Prostate gland (tissue), 2 donors: ENCODE results near the gene GDF11. TPM values are rescaled to one million over a fixed set of nuclear protein-coding genes. Genes with fewer than 3 reads are reported as not detected.

Experiments used
- DNase-seq: peaks from one replicate; pipeline ENCODE4 v3.0.0-alpha.2; 2019; ENCODE audit warnings: low spot score
- H3K27ac ChIP-seq, 2 donors: fragments of 200-600 bp; sonication (generic); 2 replicates each; pipeline ENCODE4 v1.5.1; 2017 to 2019
- H3K27me3 ChIP-seq: fragments of 200-600 bp; sonication (generic); replicated peaks from 2 replicates; pipeline ENCODE4 v1.5.1; 2019; ENCODE audit not compliant: insufficient read depth
- H3K36me3 ChIP-seq, 2 donors: fragments of 200-600 bp; sonication (generic); 1 replicate in 1 of 2; 2 replicates in 1 of 2; pipeline versions ENCODE4 v1.5.1 to v1.8.1; 2017 to 2019
- H3K4me1 ChIP-seq: fragments of 200-600 bp; sonication (generic); replicated peaks from 2 replicates; pipeline ENCODE4 v1.5.1; 2019
- H3K4me3 ChIP-seq, 2 donors: fragments of 200-600 bp; sonication (generic); 2 replicates each; pipeline ENCODE4 v1.5.1; 2017 to 2019
- H3K9me3 ChIP-seq: fragments of 200-600 bp; sonication (generic); 2 replicates; pipeline ENCODE4 v1.5.1; 2017
- POLR2A ChIP-seq: fragments of 450-650 bp; IDR thresholded peaks from one replicate; pipeline ENCODE4 v1.6.1; 2016; ENCODE audit warnings: antibody characterized with exemption, mild to moderate bottlenecking
- POLR2AphosphoS5 ChIP-seq: sonication (generic); formaldehyde crosslinking; IDR thresholded peaks from one replicate; pipeline ENCODE4 v1.6.1; 2017; ENCODE audit warnings: antibody characterized with exemption
- WGBS: methylation state at CpG from one replicate; pipeline ENCODE4 v1.1.5; 2018; 5-methylcytosine and 5-hydroxymethylcytosine counted together
- intact Hi-C: fragments of 100-400 bp; cut with DNase I; formaldehyde crosslinking; loops from one replicate; pipeline ENCODE4 v1.14.2; 2022
- total RNA-seq, 2 donors: library from RNA; depleted of rRNA; stranded (reverse); fragments of >200 nt; gene quantifications; one replicate each; pipeline ENCODE4 v1.1.0, GENCODE V29; 2016
- TF ChIP-seq, protein P1 (sequence below), 4 experiments: fragments of 200-600 bp in 2 of 4; fragments of 450-650 bp in 2 of 4; sonication (generic) in 2 of 4; IDR thresholded peaks; 1 replicate in 3 of 4; 2 replicates in 1 of 4; pipeline ENCODE4 v1.5.1; 2016 to 2019; ENCODE audit warnings: antibody characterized with exemption in 4 of 4, mild to moderate bottlenecking in 2 of 4, moderate library complexity in 2 of 4

The GDF11 gene
- total RNA-seq, 2 donors from 2014 or later, result 4.1 to 10.3 TPM

DNA sequence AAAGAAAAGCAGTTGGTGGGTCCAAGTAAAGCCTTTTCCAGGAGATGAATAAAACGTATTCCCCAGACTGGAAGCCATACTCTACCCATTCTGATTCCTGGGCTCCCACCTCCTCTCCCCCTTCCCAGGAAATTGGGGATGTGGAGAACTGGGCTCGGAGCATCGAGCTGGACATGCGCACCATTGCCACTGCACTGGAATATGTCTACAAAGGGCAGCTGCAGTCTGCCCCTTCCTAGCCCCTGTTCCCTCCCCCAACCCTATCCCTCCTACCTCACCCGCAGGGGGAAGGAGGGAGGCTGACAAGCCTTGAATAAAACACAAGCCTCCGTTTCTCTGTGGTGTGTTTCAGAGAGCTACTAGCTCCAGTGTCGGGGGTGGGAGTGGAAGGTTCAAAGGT, 23.6 kb upstream of the GDF11 start:
- H3K27ac ChIP-seq, result peak overlapping the region; percentile 28 to 40
- intact Hi-C loops, result no loop called here
- H3K36me3 ChIP-seq, result no peaks in the 10 kb centered on the region
- no peak overlapping the region for H3K4me3 ChIP-seq
- peaks cover 12% of the 10 kb centered on the region for H3K4me1 ChIP-seq
- no peaks in the 10 kb centered on the region for H3K27me3 ChIP-seq
- 77% methylated on average over 7 of the region's 7 CpGs for WGBS
- TF ChIP-seq, protein P1, sequence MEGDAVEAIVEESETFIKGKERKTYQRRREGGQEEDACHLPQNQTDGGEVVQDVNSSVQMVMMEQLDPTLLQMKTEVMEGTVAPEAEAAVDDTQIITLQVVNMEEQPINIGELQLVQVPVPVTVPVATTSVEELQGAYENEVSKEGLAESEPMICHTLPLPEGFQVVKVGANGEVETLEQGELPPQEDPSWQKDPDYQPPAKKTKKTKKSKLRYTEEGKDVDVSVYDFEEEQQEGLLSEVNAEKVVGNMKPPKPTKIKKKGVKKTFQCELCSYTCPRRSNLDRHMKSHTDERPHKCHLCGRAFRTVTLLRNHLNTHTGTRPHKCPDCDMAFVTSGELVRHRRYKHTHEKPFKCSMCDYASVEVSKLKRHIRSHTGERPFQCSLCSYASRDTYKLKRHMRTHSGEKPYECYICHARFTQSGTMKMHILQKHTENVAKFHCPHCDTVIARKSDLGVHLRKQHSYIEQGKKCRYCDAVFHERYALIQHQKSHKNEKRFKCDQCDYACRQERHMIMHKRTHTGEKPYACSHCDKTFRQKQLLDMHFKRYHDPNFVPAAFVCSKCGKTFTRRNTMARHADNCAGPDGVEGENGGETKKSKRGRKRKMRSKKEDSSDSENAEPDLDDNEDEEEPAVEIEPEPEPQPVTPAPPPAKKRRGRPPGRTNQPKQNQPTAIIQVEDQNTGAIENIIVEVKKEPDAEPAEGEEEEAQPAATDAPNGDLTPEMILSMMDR (IDR thresholded peaks at IDR 0.05), result no peak
- no peak for TF ChIP-seq POLR2AphosphoS5
- TF ChIP-seq POLR2A, result no peak
- no peaks in the 10 kb centered on the region for H3K9me3 ChIP-seq
- no peak for DNase-seq

DNA sequence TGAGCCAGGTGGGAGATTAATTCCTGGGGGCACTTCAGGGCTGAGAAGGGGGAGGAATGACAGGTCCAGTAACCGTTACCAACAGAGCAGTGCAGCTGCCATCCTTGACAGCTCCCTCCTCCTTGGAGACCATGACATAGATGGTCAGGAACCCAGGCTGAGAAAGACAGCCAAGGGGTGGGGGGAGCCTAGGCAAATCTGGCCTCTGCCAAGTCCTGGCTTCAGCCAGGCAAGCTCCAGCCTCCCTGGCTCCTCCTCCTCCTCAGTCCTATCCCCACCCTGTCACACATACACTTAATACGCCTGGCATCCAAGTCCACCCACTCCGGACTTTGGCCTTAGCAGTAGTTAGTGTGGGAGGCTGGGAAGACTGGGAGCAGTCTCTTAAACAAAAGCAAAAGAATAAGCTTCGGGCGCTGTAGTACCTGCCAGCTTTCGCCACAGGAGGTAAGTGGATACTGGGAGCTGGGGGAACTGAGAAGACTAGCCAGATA, 22.8 kb upstream of the GDF11 start, which contains the start of gene RDH5:
RDH5 (plus strand) TSS at position 323 of the 494 bp plus-strand sequence. CDS start 792 bp downstream, outside the sequence.
- WGBS, result 31% methylated on average over 6 of the region's 6 CpGs
- no peaks in the 10 kb centered on the region for H3K9me3 ChIP-seq
- no peaks in the 10 kb centered on the region for H3K27me3 ChIP-seq
- no peaks in the 10 kb centered on the region for H3K36me3 ChIP-seq
- no peak for DNase-seq
- TF ChIP-seq POLR2AphosphoS5 (no peak), POLR2A (no peak)
- TF ChIP-seq, protein P1 (IDR thresholded peaks at IDR 0.05), result no peak
- intact Hi-C loops, result no loop called here
- H3K4me1 ChIP-seq, result peaks cover 12% of the 10 kb centered on the region
- H3K27ac ChIP-seq, result peak within 1 kb of the TSS; percentile 40 to 44
- no peak within 1 kb of the TSS for H3K4me3 ChIP-seq

DNA sequence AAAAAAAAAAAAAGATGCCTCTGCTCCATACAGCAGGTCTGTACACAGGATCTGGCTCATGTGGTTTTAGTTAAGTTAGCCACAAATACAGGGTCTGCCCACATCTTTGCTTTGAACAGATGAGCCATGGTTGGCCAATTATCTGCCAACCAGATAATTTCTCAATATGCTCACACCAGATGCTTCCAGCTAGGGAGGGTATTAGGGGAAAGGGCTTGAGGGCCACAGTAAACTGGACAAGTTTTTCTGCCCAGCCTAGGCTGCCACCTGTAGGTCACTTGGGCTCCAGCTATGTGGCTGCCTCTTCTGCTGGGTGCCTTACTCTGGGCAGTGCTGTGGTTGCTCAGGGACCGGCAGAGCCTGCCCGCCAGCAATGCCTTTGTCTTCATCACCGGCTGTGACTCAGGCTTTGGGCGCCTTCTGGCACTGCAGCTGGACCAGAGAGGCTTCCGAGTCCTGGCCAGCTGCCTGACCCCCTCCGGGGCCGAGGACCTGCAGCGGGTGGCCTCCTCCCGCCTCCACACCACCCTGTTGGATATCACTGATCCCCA, 22.0 kb upstream of the GDF11 start:
- WGBS, result 14% methylated on average over 7 of the region's 9 CpGs
- peak; percentile 59 for DNase-seq
- no peak overlapping the region for H3K4me3 ChIP-seq
- peak overlapping the region; percentile 37 to 44 for H3K27ac ChIP-seq
- intact Hi-C loops, result loop anchor here (1.0 kb wide), 1 partner anchor 41 kb away; no protein-coding TSS in a partner anchor
- H3K27me3 ChIP-seq, result no peaks in the 10 kb centered on the region
- H3K4me1 ChIP-seq, result peaks cover 7% of the 10 kb centered on the region
- no peaks in the 10 kb centered on the region for H3K9me3 ChIP-seq
- no peaks in the 10 kb centered on the region for H3K36me3 ChIP-seq
- TF ChIP-seq POLR2AphosphoS5 (peak; percentile 34), POLR2A (no peak)
- TF ChIP-seq, protein P1 (IDR thresholded peaks at IDR 0.05), result peak in 3 of 4 experiments; percentile 49 to 70 (median 61)

DNA sequence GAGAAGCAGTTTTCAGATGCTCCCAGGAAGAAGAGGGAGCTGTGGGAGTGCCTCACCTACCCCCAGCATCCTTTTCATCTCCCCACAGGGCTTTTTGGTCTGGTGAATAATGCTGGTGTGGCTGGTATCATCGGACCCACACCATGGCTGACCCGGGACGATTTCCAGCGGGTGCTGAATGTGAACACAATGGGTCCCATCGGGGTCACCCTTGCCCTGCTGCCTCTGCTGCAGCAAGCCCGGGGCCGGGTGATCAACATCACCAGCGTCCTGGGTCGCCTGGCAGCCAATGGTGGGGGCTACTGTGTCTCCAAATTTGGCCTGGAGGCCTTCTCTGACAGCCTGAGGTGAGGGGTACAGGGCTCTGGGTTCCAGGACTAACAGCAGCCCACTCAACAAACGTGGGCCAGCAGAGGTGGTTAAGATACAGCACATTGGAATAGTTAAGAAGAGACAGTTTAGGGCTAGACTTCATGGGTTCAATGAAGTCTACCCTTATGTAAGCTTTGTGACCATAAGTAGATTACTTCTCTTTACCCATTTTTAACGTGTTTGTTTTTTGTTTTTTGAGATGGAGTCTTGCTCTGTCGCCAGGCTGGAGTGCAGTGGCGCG, 21.2 kb upstream of the GDF11 start:
- TF ChIP-seq POLR2A, result no peak
- no peak for TF ChIP-seq POLR2AphosphoS5
- TF ChIP-seq, protein P1 (IDR thresholded peaks at IDR 0.05), result no peak
- 68% methylated on average over 14 of the region's 14 CpGs for WGBS
- H3K4me1 ChIP-seq, result peaks cover 9% of the 10 kb centered on the region
- intact Hi-C loops, result loop anchor here (1.0 kb wide), 1 partner anchor 41 kb away; no protein-coding TSS in a partner anchor
- no peaks in the 10 kb centered on the region for H3K36me3 ChIP-seq
- H3K27me3 ChIP-seq, result no peaks in the 10 kb centered on the region
- no peaks in the 10 kb centered on the region for H3K9me3 ChIP-seq
- DNase-seq, result no peak
- no peak overlapping the region for H3K4me3 ChIP-seq
- H3K27ac ChIP-seq, result peak overlapping the region; percentile 37 to 44
